Lower lobe of right lung (tissue), 2 donors: ENCODE measurements around the gene DGKK. TPM values are rescaled to one million over a fixed set of nuclear protein-coding genes. Genes with fewer than 3 reads are reported as not detected.

Source experiments
- ATAC-seq, 2 donors: fragments of 200-7000 bp; cut with Tn5 transposase; one replicate each; pipeline ENCODE4 v1.9.1; 2020 to 2022; ENCODE audit warnings: mild to moderate bottlenecking in 2 of 2, moderate library complexity in 2 of 2
- DNase-seq: peaks from one replicate; pipeline ENCODE4 v3.0.0-alpha.2; 2020
- H3K27ac ChIP-seq: fragments of 200-600 bp; one replicate; pipeline ENCODE4 v1.8.0; 2022
- H3K27me3 ChIP-seq: fragments of 200-600 bp; one replicate; pipeline ENCODE4 v1.8.0; 2022; ENCODE audit warnings: low read depth
- H3K36me3 ChIP-seq: fragments of 200-600 bp; one replicate; pipeline ENCODE4 v1.8.0; 2022; ENCODE audit warnings: mild to moderate bottlenecking
- H3K4me1 ChIP-seq: fragments of 200-600 bp; one replicate; pipeline ENCODE4 v1.8.0; 2022
- H3K4me3 ChIP-seq: fragments of 200-600 bp; one replicate; pipeline ENCODE4 v1.8.0; 2022; ENCODE audit warnings: mild to moderate bottlenecking
- H3K9me3 ChIP-seq: fragments of 200-600 bp; one replicate; pipeline ENCODE4 v1.8.0; 2022
- CTCF ChIP-seq: fragments of 200-600 bp; IDR thresholded peaks from one replicate; pipeline ENCODE4 v1.8.0; 2022; ENCODE audit warnings: antibody characterized with exemption, mild to moderate bottlenecking
- intact Hi-C: fragments of 100-400 bp; cut with DNase I; formaldehyde crosslinking; loops from one replicate; pipeline ENCODE4 v1.11.0; 2022
- total RNA-seq: library from RNA; stranded (reverse); fragmentation: NEBNext Ultra II Directional; extraction: Animal tissue kit (Norgen Biotek cat#: 25700); gene quantifications from one replicate; pipeline ENCODE4 v1.2.1, GENCODE V29; 2021
- donor health status: DM: no; HTN: yes; CAD: no; lungs with severe emphysema.

The DGKK gene
- total RNA-seq, 1 donor from 2014 or later: 0.21 TPM

DNA sequence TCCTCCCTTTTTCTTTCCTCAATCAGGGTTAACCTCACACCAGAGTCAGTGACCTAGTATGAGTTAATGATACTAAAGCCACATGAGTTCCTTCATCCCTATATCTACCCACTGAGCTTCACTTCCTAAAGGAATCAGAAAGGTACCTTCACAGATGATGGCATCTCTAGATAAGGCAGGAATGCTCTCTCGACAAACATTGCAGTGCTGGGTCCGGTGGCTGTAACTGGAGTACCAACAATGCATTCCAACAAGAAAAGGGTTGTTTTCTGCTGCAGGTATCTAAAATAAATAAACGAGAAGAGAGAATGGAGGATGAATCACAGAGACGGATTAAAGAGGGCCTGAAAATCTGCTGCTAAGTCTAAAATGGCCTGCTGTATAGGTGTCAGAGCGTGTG is 66.7 kb downstream of the DGKK start:
- no peak overlapping the region for H3K27ac ChIP-seq
- H3K4me1 ChIP-seq: no peaks in the 10 kb centered on the region
- intact Hi-C loops: no loop called here
- no peak for TF ChIP-seq CTCF
- no peak for ATAC-seq
- H3K9me3 ChIP-seq: no peaks in the 10 kb centered on the region
- no peaks in the 10 kb centered on the region for H3K27me3 ChIP-seq
- no peak for DNase-seq
- H3K36me3 ChIP-seq: no peaks in the 10 kb centered on the region
- H3K4me3 ChIP-seq: no peak overlapping the region

GRCh38 chrX:50402886-50403285 is 67.7 kb downstream of the DGKK start:
- Histone ChIP-seq H3K4me3 (no peak overlapping the region), H3K36me3 (no peaks in the 10 kb centered on the region), H3K27me3 (no peaks in the 10 kb centered on the region), H3K27ac (no peak overlapping the region), H3K4me1 (no peaks in the 10 kb centered on the region), H3K9me3 (no peaks in the 10 kb centered on the region)
- TF ChIP-seq CTCF: no peak
- DNase-seq: no peak
- intact Hi-C loops: no loop called here
- ATAC-seq: no peak

- Histone ChIP-seq H3K27me3 (no peaks in the 10 kb centered on the region), H3K27ac (no peak overlapping the region), H3K36me3 (no peaks in the 10 kb centered on the region), H3K4me3 (no peak overlapping the region), H3K9me3 (no peaks in the 10 kb centered on the region), H3K4me1 (no peaks in the 10 kb centered on the region)
- no peak for DNase-seq
- no peak for ATAC-seq
- TF ChIP-seq CTCF: no peak
- intact Hi-C loops: no loop called here
These were observed 76.7 kb downstream of the DGKK start for GRCh38 chrX:50393902-50394301.

GRCh38 chrX:50386520-50386919 is 84.1 kb downstream of the DGKK start:
- DNase-seq (no peak), ATAC-seq (no peak)
- no peak overlapping the region for H3K4me3 ChIP-seq
- H3K9me3 ChIP-seq: no peaks in the 10 kb centered on the region
- H3K4me1 ChIP-seq: no peaks in the 10 kb centered on the region
- H3K27me3 ChIP-seq: no peaks in the 10 kb centered on the region
- no peak for TF ChIP-seq CTCF
- intact Hi-C loops: no loop called here
- no peaks in the 10 kb centered on the region for H3K36me3 ChIP-seq
- no peak overlapping the region for H3K27ac ChIP-seq

DNA sequence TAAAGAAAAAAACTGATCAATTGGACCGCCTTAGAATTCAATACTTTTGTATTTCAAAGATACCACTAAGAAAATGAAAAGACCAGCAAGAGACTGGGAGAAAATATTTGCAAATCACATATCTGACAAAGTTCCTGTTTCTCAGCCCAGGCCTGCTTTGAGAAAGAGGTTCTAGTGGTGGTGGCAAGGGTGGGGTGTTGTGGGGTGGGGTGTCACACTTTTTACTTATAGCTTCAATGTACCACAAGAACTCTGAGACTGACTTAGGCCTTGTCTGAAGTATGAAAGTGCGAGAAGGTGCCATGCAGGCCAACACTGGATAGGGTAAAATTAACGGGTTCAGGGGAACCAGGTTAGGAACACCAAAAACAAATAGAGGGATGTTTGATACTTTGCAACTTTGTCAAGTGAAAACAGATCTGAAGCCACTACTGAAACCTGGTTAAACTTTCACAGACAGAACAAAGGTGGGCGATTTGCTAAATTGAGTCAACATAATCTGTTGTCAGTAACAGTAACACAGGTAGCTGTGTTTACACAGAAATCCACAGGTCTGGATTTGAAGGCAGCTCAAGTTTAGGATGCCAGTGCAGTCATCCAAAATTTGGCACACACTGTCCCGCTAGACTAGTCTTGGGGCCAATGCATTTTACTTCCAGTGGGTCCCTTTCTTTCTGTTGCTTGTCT is 88.8 kb downstream of the DGKK start:
- Histone ChIP-seq H3K27me3 (no peaks in the 10 kb centered on the region), H3K9me3 (no peaks in the 10 kb centered on the region), H3K4me3 (no peak overlapping the region), H3K36me3 (no peaks in the 10 kb centered on the region), H3K27ac (no peak overlapping the region), H3K4me1 (no peaks in the 10 kb centered on the region)
- intact Hi-C loops: no loop called here
- no peak for TF ChIP-seq CTCF
- DNase-seq: no peak
- ATAC-seq: no peak
